Erythroblast (primary cell): ENCODE data around the gene ANKRD44.

Source experiments
- GATA1 ChIP-seq: IDR thresholded peaks from 2 replicates; pipeline ENCODE4 v1.6.1; 2011; ENCODE audit warnings: low read depth, mild to moderate bottlenecking, control low read depth, low read length, moderate library complexity
- POLR2A ChIP-seq: IDR thresholded peaks from 2 replicates; pipeline ENCODE4 v1.6.1; 2011; ENCODE audit warnings: mild to moderate bottlenecking, low read length

DNA sequence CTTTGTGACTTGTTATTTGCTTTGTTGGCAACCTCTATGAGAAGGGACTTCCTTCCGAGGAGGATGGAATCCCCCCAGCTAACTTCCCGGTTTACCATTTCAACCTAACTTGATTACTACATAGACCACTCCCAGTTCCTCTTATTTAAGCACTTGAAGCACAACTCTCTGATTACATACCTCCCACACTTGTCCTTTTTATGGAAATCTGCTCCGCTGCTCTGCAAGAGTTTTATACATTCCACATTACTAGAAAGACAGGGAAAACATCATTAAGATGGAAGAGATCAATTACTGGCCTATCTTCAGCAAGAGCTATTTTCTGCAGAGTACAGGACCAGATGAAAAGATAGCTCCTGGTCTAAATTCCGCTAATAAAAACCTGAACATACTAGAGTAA lies 224.1 kb downstream of the ANKRD44 start:
- TF ChIP-seq POLR2A (no peak), GATA1 (no peak)
